ENCODE measurements around the gene ZNF580. TPM values are rescaled to one million over a fixed set of nuclear protein-coding genes. Genes with fewer than 3 reads are reported as not detected.

The ZNF580 gene
- total and polyA plus RNA-seq, 7 donors, result 10.4 to 45.5 (median 24.0) TPM

- no peaks in the 10 kb centered on the region for H3K27me3 ChIP-seq
- H3K4me3 ChIP-seq, result no peak overlapping the region
- no peak for TF ChIP-seq POLR2A (IDR thresholded peaks at IDR 0.05)
- TF ChIP-seq POLR2AphosphoS5 (IDR thresholded peaks at IDR 0.05), result no peak
- no peak for TF ChIP-seq CTCF (IDR thresholded peaks at IDR 0.05)
- TF ChIP-seq EP300 (IDR thresholded peaks at IDR 0.05), result no peak
- H3K36me3 ChIP-seq, result peaks cover 59 to 90% (median 79%) of the 10 kb centered on the region in 4 donors
- no peak for DNase-seq
- no peaks in the 10 kb centered on the region for H3K4me1 ChIP-seq
- H3K27ac ChIP-seq, result no peak overlapping the region
- H3K9me3 ChIP-seq, result no peaks in the 10 kb centered on the region
- 88 to 94% methylated on average over 4 of the region's 4 CpGs for WGBS, 2 donors
- intact Hi-C loops (cut with DNase I), result no loop called here
These were observed 26.2 kb downstream of the ZNF580 start for GRCh38 chr19:55667006-55667381.

GRCh38 chr19:55667511-55667910 is 26.7 kb downstream of the ZNF580 start:
- H3K9me3 ChIP-seq, result no peaks in the 10 kb centered on the region
- DNase-seq, result no peak
- intact Hi-C loops (cut with DNase I), result no loop called here
- no peak overlapping the region for H3K27ac ChIP-seq
- H3K36me3 ChIP-seq, result peaks cover 58 to 88% (median 76%) of the 10 kb centered on the region in 4 donors
- H3K27me3 ChIP-seq, result no peaks in the 10 kb centered on the region
- H3K4me1 ChIP-seq, result no peaks in the 10 kb centered on the region
- no peak overlapping the region for H3K4me3 ChIP-seq
- whole genome bisulfite sequencing, 2 donors, result 83 to 90% methylated on average over 12 of the region's 12 CpGs
- TF ChIP-seq POLR2AphosphoS5 (IDR thresholded peaks at IDR 0.05) (no peak), POLR2A (IDR thresholded peaks at IDR 0.05) (no peak), EP300 (IDR thresholded peaks at IDR 0.05) (no peak), CTCF (IDR thresholded peaks at IDR 0.05) (no peak)

DNA sequence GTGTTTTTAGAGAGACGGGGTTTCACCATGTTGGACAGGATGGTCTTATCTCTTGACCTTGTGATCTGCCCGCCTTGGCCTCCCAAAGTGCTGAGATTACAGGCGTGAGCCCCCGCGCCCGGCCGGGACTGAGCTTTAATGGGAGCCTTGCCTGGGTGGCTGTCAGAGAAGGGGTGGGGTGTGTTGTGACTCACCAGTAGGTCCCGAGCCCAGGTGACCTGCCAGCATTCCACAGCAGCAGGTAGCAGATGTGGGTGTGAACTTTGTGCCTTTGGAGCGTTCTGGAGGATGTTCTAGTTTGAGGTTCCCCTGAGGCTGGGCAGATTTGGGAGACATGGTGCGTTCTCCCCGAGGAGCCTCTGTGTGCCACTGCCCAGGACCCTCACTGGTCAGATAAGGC is 27.2 kb downstream of the ZNF580 start:
- H3K4me3 ChIP-seq, result no peak overlapping the region
- 47 to 79% methylated on average over 11 of the region's 11 CpGs for WGBS, 2 donors
- no peak overlapping the region for H3K27ac ChIP-seq
- intact Hi-C loops (cut with DNase I), result no loop called here
- H3K9me3 ChIP-seq, result no peaks in the 10 kb centered on the region
- no peak for DNase-seq
- H3K36me3 ChIP-seq, result peaks cover 55 to 86% (median 72%) of the 10 kb centered on the region in 4 donors
- H3K4me1 ChIP-seq, result no peaks in the 10 kb centered on the region
- no peaks in the 10 kb centered on the region for H3K27me3 ChIP-seq
- TF ChIP-seq POLR2A (IDR thresholded peaks at IDR 0.05) (no peak), CTCF (IDR thresholded peaks at IDR 0.05) (no peak), POLR2AphosphoS5 (IDR thresholded peaks at IDR 0.05) (no peak), EP300 (IDR thresholded peaks at IDR 0.05) (no peak)

DNA sequence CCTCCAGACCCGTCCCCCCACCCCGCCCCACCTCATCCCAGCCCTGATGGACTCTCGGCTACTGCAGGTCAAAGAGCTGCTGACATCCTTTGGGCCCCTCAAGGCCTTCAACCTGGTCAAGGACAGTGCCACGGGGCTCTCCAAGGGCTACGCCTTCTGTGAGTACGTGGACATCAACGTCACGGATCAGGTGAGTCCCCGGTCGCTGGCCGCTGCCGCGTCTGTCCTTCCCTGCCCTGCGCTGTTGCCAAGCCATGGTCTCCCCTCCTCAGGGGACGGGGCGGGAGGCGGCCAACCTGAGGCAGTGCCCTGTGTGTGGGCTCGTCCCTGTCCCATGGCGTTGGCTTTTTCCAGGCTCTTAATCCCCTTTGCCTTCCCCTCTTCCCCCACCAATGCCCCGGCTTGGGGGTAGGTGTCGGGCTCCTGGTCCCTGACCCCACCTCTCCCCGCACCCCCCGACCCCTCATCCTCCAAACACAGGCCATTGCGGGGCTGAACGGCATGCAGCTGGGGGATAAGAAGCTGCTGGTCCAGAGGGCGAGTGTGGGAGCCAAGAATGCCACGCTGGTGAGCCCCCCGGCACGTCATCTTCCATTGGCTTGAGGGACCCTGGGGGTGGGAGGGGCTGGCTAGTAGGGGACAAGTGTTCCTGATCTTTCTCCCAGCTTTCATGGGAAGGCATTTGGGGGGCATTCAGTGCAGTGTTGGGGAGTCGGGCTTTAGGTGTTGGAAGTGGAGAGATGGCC is 28.0 kb downstream of the ZNF580 start:
- H3K4me1 ChIP-seq, result peaks cover 0 to 3% (median under 1%) of the 10 kb centered on the region in 4 donors
- peaks cover 46 to 85% (median 68%) of the 10 kb centered on the region in 4 donors for H3K36me3 ChIP-seq
- no peaks in the 10 kb centered on the region for H3K9me3 ChIP-seq
- no peak for DNase-seq
- TF ChIP-seq EP300 (IDR thresholded peaks at IDR 0.05) (no peak), POLR2A (IDR thresholded peaks at IDR 0.05) (no peak), POLR2AphosphoS5 (IDR thresholded peaks at IDR 0.05) (no peak), CTCF (IDR thresholded peaks at IDR 0.05) (no peak)
- no peak overlapping the region for H3K27ac ChIP-seq
- no peaks in the 10 kb centered on the region for H3K27me3 ChIP-seq
- intact Hi-C loops (cut with DNase I), result no loop called here
- H3K4me3 ChIP-seq, result no peak overlapping the region
- 88 to 90% methylated on average over 30 of the region's 30 CpGs for WGBS, 2 donors

Data from sigmoid colon (tissue), 7 donors.